ENCODE results near the gene SGCB.
A peak's percentile ranks its signal among the peaks of the same experiment; 100 is the strongest.

Gene SGCB

DNA sequence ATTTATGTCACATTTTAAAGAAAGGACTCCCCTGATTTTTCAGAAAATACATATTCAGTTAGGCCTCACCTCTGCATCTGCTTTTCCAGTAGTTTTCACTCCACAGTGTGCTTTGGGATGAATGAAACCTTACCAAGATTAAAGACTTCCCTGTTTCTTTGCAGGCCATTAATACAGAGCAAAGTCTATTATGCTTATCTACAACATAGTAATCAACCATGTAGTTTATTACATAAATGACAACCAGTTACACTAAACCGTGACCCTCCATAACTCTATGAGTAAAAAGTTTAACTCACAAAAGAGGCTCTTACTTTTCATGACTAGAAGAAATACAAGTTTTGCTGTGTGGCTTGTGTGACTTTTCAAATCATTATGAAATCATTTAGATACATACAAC is 20.3 kb downstream of the SGCB start:
- no peak for DNase-seq

DNA sequence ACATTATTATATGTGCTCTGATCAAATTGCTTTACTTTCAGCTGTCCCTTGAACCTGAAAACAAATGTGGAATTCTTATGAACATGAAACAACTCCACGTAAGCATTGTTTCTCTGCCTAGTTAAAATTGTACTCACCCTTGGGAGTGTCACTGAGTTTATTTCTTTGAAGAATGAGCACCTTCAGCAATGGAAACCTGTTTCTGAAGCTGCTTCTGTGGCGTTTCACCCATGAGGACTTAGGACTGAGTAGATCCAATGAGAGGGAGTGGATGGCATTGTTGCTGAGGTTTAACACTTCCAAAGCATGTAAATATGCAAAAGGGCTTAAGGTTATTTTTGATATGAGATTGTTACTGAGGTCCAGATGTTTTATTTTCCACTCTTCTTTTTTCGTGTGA is 21.1 kb downstream of the SGCB start:
- DNase-seq, result no peak

- DNase-seq, result peak; percentile 31
Measured at GRCh38 chr4:52015366-52015765, 22.7 kb downstream of the SGCB start.

- no peak for DNase-seq
Measured at GRCh38 chr4:52014903-52015302, 23.2 kb downstream of the SGCB start.

GRCh38 chr4:52012651-52013050 is 25.4 kb downstream of the SGCB start:
- DNase-seq, result no peak

- no peak for DNase-seq
Measured at GRCh38 chr4:52010986-52011385, 27.1 kb downstream of the SGCB start.

- no peak for DNase-seq
Measured at GRCh38 chr4:52006887-52007286, 31.2 kb downstream of the SGCB start.

- DNase-seq, result no peak
Measured at GRCh38 chr4:52005604-52006273, 32.4 kb downstream of the SGCB start.

DNA sequence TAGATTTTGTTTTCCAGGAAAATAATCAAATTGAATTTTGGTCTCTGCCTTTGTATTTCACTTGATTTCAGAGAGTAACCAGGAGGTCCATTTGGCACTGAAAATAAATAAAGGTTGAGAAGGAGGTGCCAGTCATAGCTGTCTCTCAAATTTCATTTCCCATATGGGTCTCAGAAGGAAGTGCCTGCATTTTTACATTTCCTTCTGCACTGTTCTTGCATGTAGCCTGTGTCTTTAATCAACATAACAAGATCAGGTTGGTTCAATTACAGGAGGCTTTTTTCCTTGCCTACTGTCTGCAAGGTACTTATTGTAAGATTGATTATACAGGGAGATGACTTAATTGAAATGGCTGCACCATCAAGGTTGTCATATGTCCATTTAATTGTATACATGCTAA is 33.7 kb downstream of the SGCB start:
- DNase-seq, result no peak

DNA sequence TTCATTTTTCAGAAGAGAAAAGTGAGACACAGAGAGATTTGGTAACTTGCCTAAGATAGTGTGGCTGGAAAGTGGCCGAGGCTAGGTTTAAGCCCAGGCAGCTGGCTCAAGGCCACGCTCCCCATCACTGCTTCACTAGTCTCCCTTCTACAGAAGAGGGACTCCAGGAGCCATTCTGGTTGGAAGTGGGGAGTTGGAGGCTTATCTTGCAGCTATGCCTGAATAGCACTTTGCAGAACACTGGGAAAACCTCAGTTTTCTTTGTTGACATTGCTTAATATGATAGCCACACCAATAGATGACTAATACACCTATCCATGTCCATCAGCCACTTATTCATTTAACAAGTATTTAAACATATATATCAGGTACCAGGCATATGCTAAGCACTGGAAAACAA is 36.5 kb downstream of the SGCB start:
- no peak for DNase-seq

- DNase-seq, result no peak
Measured at GRCh38 chr4:51999250-51999649, 38.8 kb downstream of the SGCB start.

DNA sequence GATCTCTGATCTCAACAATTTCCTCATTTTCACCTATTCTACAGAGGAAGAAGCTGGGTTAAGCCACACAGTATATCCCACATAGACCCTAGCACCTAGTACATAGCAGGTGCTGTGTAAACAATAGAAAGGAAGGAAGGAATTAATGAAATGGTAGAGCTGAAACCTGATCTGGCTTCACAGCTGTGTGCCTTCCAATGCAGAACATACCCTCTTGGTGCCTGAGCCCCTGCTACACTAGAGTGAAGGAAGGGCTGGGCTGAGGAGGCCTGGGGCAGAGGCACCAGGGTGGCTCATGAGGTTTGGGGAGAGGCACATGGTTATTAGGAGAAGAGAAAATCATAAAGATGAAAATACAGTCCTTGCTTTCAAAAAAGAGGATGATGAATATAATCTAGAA is 39.3 kb downstream of the SGCB start:
- DNase-seq, result no peak

- no peak for DNase-seq
Measured at GRCh38 chr4:51997647-51998046, 40.5 kb downstream of the SGCB start.

GRCh38 chr4:51995647-51996220 is 42.4 kb downstream of the SGCB start:
- DNase-seq, result no peak
